ENCODE measurements around the gene ADAMTS1.

ADAMTS1 gene

GRCh38 chr21:26845066-26845758 is at the start of gene ADAMTS1:
ADAMTS1 (minus strand) TSS chr21:26845409; CDS start chr21:26844954, 455 bp downstream.
- Histone ChIP-seq H3K9me3 (ENCODE audit: severe bottlenecking) (peaks cover 27% of the 10 kb centered on the region), H3K4me3 (ENCODE audit: low read depth, low read length) (peak within 1 kb of the TSS; percentile 5), H3K27ac (no peak within 1 kb of the TSS), H3K27me3 (ENCODE audit: insufficient read depth, low read depth, severe bottlenecking) (peaks cover 90% of the 10 kb centered on the region), H3K36me3 (no peaks in the 10 kb centered on the region)
- TF ChIP-seq CTCF (IDR thresholded peaks at IDR 0.05; ENCODE audit: low read depth, low read length): peak; percentile 37
- no peak for DNase-seq

- Histone ChIP-seq H3K9me3 (ENCODE audit: severe bottlenecking) (no peaks in the 10 kb centered on the region), H3K27ac (no peak overlapping the region), H3K4me3 (ENCODE audit: low read depth, low read length) (no peak overlapping the region), H3K36me3 (no peaks in the 10 kb centered on the region), H3K27me3 (ENCODE audit: insufficient read depth, low read depth, severe bottlenecking) (peaks cover 43% of the 10 kb centered on the region)
- no peak for DNase-seq
- no peak for TF ChIP-seq CTCF (IDR thresholded peaks at IDR 0.05; ENCODE audit: low read depth, low read length)
Measured at GRCh38 chr21:26892151-26892550, 46.9 kb upstream of the ADAMTS1 start.

- Histone ChIP-seq H3K4me3 (ENCODE audit: low read depth, low read length) (no peak overlapping the region), H3K9me3 (ENCODE audit: severe bottlenecking) (no peaks in the 10 kb centered on the region), H3K27me3 (ENCODE audit: insufficient read depth, low read depth, severe bottlenecking) (peaks cover 68% of the 10 kb centered on the region), H3K36me3 (no peaks in the 10 kb centered on the region), H3K27ac (no peak overlapping the region)
- TF ChIP-seq CTCF (IDR thresholded peaks at IDR 0.05; ENCODE audit: low read depth, low read length): no peak
- no peak for DNase-seq
Measured at GRCh38 chr21:26888931-26889330, 43.7 kb upstream of the ADAMTS1 start.

- H3K36me3 ChIP-seq: no peaks in the 10 kb centered on the region
Measured at GRCh38 chr21:26888256-26888655, 43.0 kb upstream of the ADAMTS1 start.

GRCh38 chr21:26887251-26887650 is 42.0 kb upstream of the ADAMTS1 start:
- H3K9me3 ChIP-seq (ENCODE audit: severe bottlenecking): no peaks in the 10 kb centered on the region

More at GRCh38 chr21:26888256-26888655, 43.0 kb upstream of the ADAMTS1 start:
- H3K9me3 ChIP-seq (ENCODE audit: severe bottlenecking): no peaks in the 10 kb centered on the region
- no peak for TF ChIP-seq CTCF (IDR thresholded peaks at IDR 0.05; ENCODE audit: low read depth, low read length)
- H3K27me3 ChIP-seq (ENCODE audit: insufficient read depth, low read depth, severe bottlenecking): peaks cover 71% of the 10 kb centered on the region
- no peak overlapping the region for H3K27ac ChIP-seq
- H3K4me3 ChIP-seq (ENCODE audit: low read depth, low read length): no peak overlapping the region
- no peak for DNase-seq

More at GRCh38 chr21:26887251-26887650, 42.0 kb upstream of the ADAMTS1 start:
- peaks cover 74% of the 10 kb centered on the region for H3K27me3 ChIP-seq (ENCODE audit: insufficient read depth, low read depth, severe bottlenecking)
- TF ChIP-seq CTCF (IDR thresholded peaks at IDR 0.05; ENCODE audit: low read depth, low read length): no peak
- no peaks in the 10 kb centered on the region for H3K36me3 ChIP-seq
- DNase-seq: no peak
- H3K27ac ChIP-seq: no peak overlapping the region
- no peak overlapping the region for H3K4me3 ChIP-seq (ENCODE audit: low read depth, low read length)
